ENCODE measurements around the gene LRRC8E. TPM values are rescaled to one million over a fixed set of nuclear protein-coding genes. Genes with fewer than 3 reads are reported as not detected.
A peak's percentile ranks its signal among the peaks of the same experiment; 100 is the strongest.
"Not testable (repeated sequence)": the region's sequence is repeated elsewhere in the genome, so short reads cannot be mapped to it uniquely, and the experiment has no call there.

The LRRC8E gene
- total RNA-seq, 1 donor from 2014 or later, result not detected

DNA sequence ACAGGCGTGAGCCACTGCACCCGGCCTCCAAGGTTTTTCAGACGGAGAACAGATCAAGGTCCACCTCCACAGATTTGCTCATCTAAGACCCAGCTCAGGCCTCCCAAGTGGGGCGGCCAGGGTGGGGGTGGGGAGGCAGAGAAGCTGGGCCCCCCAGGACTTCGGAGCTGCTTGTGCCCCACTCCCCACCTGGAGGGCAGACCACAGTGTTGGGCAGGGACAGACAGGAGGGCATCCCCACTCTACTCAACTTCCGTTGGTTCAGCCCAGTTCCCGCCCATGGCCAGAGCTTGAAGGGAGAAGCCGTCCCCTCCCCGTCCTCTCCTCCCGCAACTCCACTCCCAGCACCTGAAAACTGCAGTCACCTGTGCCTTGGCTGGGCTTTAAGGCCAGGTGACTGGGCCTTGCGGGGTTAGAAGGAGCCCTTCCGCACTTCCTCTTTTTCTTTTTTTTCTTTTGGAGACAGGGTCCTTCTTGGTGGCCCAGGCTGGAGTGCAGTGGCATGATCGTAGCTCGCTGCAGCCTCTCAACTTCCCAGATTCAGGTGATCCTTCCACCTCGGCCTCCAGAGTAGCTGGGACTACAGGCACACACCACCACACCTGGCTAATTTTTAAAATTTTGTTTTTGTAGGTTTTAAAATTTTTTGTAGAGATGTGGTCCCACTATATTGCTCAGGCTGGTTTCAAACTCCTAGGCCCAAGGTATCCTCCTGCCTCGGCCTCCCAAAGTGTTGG, 734 bp upstream of the LRRC8E start:
- Mint-ChIP-seq H3K9me3 (ENCODE audit: unreplicated experiment) (peaks cover 3% of the 10 kb centered on the region), H3K4me1 (ENCODE audit: low read depth, unreplicated experiment) (no peaks in the 10 kb centered on the region), H3K27ac (ENCODE audit: unreplicated experiment) (no peak overlapping the region), H3K36me3 (ENCODE audit: unreplicated experiment) (no peaks in the 10 kb centered on the region), H3K27me3 (ENCODE audit: unreplicated experiment) (peaks cover 6% of the 10 kb centered on the region), H3K4me3 (ENCODE audit: unreplicated experiment) (no peak overlapping the region)
- TF ChIP-seq, protein P1, sequence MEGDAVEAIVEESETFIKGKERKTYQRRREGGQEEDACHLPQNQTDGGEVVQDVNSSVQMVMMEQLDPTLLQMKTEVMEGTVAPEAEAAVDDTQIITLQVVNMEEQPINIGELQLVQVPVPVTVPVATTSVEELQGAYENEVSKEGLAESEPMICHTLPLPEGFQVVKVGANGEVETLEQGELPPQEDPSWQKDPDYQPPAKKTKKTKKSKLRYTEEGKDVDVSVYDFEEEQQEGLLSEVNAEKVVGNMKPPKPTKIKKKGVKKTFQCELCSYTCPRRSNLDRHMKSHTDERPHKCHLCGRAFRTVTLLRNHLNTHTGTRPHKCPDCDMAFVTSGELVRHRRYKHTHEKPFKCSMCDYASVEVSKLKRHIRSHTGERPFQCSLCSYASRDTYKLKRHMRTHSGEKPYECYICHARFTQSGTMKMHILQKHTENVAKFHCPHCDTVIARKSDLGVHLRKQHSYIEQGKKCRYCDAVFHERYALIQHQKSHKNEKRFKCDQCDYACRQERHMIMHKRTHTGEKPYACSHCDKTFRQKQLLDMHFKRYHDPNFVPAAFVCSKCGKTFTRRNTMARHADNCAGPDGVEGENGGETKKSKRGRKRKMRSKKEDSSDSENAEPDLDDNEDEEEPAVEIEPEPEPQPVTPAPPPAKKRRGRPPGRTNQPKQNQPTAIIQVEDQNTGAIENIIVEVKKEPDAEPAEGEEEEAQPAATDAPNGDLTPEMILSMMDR (IDR thresholded peaks at IDR 0.05; ENCODE audit: partially characterized antibody, unreplicated experiment), result no peak
- no peak for DNase-seq

DNA sequence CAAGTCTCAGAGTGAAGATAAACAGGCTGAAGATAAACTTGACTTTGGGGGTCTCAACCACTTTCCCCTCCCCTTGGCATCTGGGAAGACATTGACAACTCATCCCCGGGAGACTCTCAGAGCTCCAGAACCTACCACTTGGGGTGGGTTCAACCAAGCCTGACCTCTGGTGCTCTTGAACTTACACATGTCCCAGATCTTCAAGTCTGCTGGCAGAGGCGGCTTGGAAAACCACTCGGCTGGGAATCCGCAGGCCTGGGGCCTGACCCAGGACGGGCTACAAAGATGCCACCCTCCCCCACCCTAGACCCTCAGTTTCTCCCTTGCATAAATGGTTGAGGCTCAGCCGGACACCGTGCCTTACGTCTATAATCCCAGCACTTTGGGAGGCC, 512 bp downstream of the LRRC8E start:
- H3K27me3 Mint-ChIP-seq (ENCODE audit: unreplicated experiment), result peaks cover 6% of the 10 kb centered on the region
- TF ChIP-seq, protein P1 (IDR thresholded peaks at IDR 0.05; ENCODE audit: partially characterized antibody, unreplicated experiment), result no peak
- H3K4me1 Mint-ChIP-seq (ENCODE audit: low read depth, unreplicated experiment), result no peaks in the 10 kb centered on the region
- H3K4me3 Mint-ChIP-seq (ENCODE audit: unreplicated experiment), result peak overlapping the region; percentile 38
- no peaks in the 10 kb centered on the region for H3K36me3 Mint-ChIP-seq (ENCODE audit: unreplicated experiment)
- H3K27ac Mint-ChIP-seq (ENCODE audit: unreplicated experiment), result no peak overlapping the region
- DNase-seq, result no peak
- H3K9me3 Mint-ChIP-seq (ENCODE audit: unreplicated experiment), result peaks cover 3% of the 10 kb centered on the region

DNA sequence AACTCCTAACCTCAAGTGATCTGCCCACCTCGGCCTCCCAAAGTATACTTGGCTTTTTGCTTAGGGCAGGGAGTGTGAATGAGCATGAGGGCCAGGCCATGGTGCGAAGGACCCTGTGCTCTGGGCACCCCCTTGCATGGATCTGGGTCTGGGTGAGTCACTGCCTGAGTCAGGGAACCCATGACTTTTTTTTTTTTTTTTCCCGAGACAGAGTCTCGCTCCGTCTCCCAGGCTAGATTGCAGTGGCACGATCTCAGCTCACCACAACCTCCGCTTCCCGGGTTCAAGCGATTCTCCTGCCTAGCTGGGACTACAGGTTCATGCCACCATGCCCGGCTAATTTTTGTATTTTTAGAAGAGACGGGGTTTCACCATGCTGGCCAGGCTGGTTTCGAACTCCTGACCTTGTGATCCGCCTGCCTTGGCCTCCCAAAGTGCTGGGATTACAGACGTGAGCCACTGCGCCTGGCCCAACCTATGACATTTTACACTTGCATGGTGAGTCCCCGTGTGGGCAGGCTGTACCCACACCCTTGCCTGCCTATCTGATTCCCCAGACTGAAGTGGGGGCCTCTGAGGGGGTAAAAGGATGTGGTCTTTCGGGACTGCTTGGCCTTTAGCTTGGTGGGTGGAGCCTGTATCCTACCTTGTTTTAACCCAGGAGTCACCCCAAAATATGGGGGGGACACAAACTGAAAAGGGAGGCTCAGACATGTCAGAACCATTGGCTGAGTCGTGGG, 5.2 kb downstream of the LRRC8E start:
- H3K4me3 Mint-ChIP-seq (ENCODE audit: unreplicated experiment); DNase-seq; H3K36me3 Mint-ChIP-seq (ENCODE audit: unreplicated experiment); H3K9me3 Mint-ChIP-seq (ENCODE audit: unreplicated experiment); H3K27ac Mint-ChIP-seq (ENCODE audit: unreplicated experiment); H3K4me1 Mint-ChIP-seq (ENCODE audit: low read depth, unreplicated experiment); H3K27me3 Mint-ChIP-seq (ENCODE audit: unreplicated experiment): not testable (repeated sequence)

DNA sequence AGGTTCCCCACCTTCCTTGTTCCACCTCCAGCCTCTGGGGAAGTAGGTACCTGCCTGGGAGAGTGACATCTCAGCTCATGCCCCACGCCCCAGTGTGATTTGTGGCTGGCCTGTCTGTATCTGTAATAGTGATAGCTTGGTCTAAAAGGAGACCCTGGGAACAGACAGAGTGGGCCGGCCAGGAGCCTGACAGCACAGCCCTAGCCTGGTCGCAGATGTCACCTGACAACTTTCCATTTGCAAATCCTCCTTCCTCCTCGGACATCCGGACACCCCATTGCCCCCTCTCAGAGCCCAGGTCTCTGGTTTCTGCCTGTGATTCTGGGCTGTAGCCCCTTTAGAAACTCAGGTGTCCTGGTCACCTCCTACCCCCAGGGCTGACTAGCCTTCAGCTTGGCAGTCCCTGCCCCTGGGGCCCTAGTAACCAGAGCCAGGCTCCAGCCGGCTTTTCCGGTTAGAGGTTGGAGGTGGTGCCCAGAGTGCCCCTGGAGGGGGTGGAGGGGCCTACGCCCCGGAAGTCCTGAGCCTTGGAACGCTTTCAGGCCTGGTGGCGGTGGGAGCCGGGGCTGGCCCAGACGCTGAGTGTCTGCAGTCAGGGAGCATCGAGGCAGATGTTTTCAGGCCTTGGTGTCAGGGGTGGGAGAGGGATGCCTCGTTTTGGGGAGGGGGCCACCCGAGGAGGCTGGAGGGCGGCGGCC, 6.5 kb downstream of the LRRC8E start:
- TF ChIP-seq, protein P1 (IDR thresholded peaks at IDR 0.05; ENCODE audit: partially characterized antibody, unreplicated experiment), result no peak
- Mint-ChIP-seq H3K4me3 (ENCODE audit: unreplicated experiment) (no peak overlapping the region), H3K9me3 (ENCODE audit: unreplicated experiment) (no peaks in the 10 kb centered on the region), H3K4me1 (ENCODE audit: low read depth, unreplicated experiment) (no peaks in the 10 kb centered on the region), H3K27ac (ENCODE audit: unreplicated experiment) (no peak overlapping the region), H3K27me3 (ENCODE audit: unreplicated experiment) (peaks cover 2% of the 10 kb centered on the region), H3K36me3 (ENCODE audit: unreplicated experiment) (no peaks in the 10 kb centered on the region)
- DNase-seq, result no peak

DNA sequence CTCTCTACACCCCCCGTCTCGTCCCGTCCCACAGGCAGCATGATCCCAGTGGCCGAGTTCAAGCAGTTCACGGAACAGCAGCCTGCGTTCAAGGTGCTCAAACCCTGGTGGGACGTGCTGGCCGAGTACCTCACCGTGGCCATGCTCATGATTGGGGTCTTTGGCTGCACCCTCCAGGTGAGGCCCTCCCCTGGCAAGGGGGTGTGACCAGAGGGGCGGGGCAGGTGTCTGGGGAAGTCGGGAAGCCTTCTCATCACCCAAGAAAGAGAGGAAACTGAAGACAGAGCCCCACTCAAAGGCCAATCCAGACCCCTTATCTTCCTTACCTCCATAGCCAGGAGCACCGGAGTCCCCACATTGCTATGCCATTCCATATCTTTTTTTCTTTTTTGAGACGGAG, 7.3 kb downstream of the LRRC8E start:
- Mint-ChIP-seq H3K27ac (ENCODE audit: unreplicated experiment) (no peak overlapping the region), H3K4me3 (ENCODE audit: unreplicated experiment) (no peak overlapping the region), H3K4me1 (ENCODE audit: low read depth, unreplicated experiment) (no peaks in the 10 kb centered on the region), H3K9me3 (ENCODE audit: unreplicated experiment) (no peaks in the 10 kb centered on the region), H3K36me3 (ENCODE audit: unreplicated experiment) (no peaks in the 10 kb centered on the region), H3K27me3 (ENCODE audit: unreplicated experiment) (peaks cover 3% of the 10 kb centered on the region)
- no peak for DNase-seq
- TF ChIP-seq, protein P1 (IDR thresholded peaks at IDR 0.05; ENCODE audit: partially characterized antibody, unreplicated experiment), result no peak
